Upper lobe of left lung (tissue), 4 donors: ENCODE results near the gene ODAD4.

Source experiments
- EP300 ChIP-seq, 4 donors: sonication (generic); formaldehyde crosslinking; IDR thresholded peaks; one replicate each; pipeline ENCODE4 v1.5.1; 2017; ENCODE audit warnings: antibody characterized with exemption in 4 of 4, control low read depth in 2 of 4
- POLR2A ChIP-seq, 4 donors: fragments of 450-650 bp; IDR thresholded peaks; one replicate each; pipeline ENCODE4 v1.5.1; 2016 to 2017; ENCODE audit warnings: antibody characterized with exemption in 4 of 4, mild to moderate bottlenecking in 2 of 4
- POLR2AphosphoS5 ChIP-seq, 2 donors: sonication (generic); formaldehyde crosslinking; IDR thresholded peaks; one replicate each; pipeline ENCODE4 v1.5.1; 2017; ENCODE audit warnings: antibody characterized with exemption in 2 of 2
- TF ChIP-seq, protein P1 (sequence below), 6 experiments: fragments of 450-650 bp in 4 of 6; fragments of 200-600 bp in 2 of 6; sonication (generic) in 2 of 6; IDR thresholded peaks; one replicate each; pipeline ENCODE4 v1.5.1; 2016 to 2019; ENCODE audit warnings: antibody characterized with exemption in 6 of 6

GRCh38 chr17:41959030-41959335, 28.6 kb downstream of the ODAD4 start:
- TF ChIP-seq, protein P1, sequence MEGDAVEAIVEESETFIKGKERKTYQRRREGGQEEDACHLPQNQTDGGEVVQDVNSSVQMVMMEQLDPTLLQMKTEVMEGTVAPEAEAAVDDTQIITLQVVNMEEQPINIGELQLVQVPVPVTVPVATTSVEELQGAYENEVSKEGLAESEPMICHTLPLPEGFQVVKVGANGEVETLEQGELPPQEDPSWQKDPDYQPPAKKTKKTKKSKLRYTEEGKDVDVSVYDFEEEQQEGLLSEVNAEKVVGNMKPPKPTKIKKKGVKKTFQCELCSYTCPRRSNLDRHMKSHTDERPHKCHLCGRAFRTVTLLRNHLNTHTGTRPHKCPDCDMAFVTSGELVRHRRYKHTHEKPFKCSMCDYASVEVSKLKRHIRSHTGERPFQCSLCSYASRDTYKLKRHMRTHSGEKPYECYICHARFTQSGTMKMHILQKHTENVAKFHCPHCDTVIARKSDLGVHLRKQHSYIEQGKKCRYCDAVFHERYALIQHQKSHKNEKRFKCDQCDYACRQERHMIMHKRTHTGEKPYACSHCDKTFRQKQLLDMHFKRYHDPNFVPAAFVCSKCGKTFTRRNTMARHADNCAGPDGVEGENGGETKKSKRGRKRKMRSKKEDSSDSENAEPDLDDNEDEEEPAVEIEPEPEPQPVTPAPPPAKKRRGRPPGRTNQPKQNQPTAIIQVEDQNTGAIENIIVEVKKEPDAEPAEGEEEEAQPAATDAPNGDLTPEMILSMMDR (IDR thresholded peaks at IDR 0.05): no peak
- TF ChIP-seq POLR2A (IDR thresholded peaks at IDR 0.05) (no peak), POLR2AphosphoS5 (IDR thresholded peaks at IDR 0.05) (no peak), EP300 (IDR thresholded peaks at IDR 0.05) (no peak)
